Kidney (tissue), 14 donors: ENCODE data around the gene SLC7A1. TPM values are rescaled to one million over a fixed set of nuclear protein-coding genes. Genes with fewer than 3 reads are reported as not detected.

Source experiments
- DNase-seq, 5 donors: peaks; one replicate each; pipeline ENCODE4 v3.0.0-alpha.2; 2013 to 2020
- FAIRE-seq: peaks from 2 replicates; lab custom pipeline; 2012; peaks lifted over from hg19 to GRCh38; lab: Jason Lieb, UNC
- H3K27ac ChIP-seq, 2 donors: one replicate each; pipeline ENCODE4 v1.7.0; 2013; ENCODE audit warnings: low read depth in 2 of 2, low read length in 2 of 2, inconsistent platforms in 1 of 2
- H3K27me3 ChIP-seq: one replicate; pipeline ENCODE4 v1.7.1; 2013; ENCODE audit warnings: low read length, inconsistent platforms; ENCODE audit not compliant: control insufficient read depth, insufficient read depth
- H3K36me3 ChIP-seq, 3 donors: one replicate each; pipeline versions ENCODE4 v1.7.0 to v1.7.1; 2013; ENCODE audit warnings: low read length in 3 of 3, control low read depth in 1 of 3, inconsistent platforms in 1 of 3; ENCODE audit not compliant: insufficient read depth in 3 of 3, control insufficient read depth in 2 of 3
- H3K4me1 ChIP-seq, 3 donors: one replicate each; pipeline versions ENCODE4 v1.7.0 to v1.7.1; 2013; ENCODE audit warnings: low read length in 3 of 3, inconsistent platforms in 1 of 3, low read depth in 1 of 3; ENCODE audit not compliant: control insufficient read depth in 2 of 3, insufficient read depth in 2 of 3
- H3K4me3 ChIP-seq, 3 donors: one replicate each; pipeline versions ENCODE4 v1.7.0 to v1.8.1; 2013; ENCODE audit warnings: low read length in 3 of 3, control low read depth in 1 of 3, inconsistent platforms in 1 of 3
- H3K9ac ChIP-seq, 3 donors: one replicate each; pipeline versions ENCODE4 v1.7.0 to v1.7.1; 2013; ENCODE audit warnings: low read length in 3 of 3, control low read depth in 1 of 3, inconsistent platforms in 1 of 3
- H3K9me3 ChIP-seq, 3 donors: one replicate each; pipeline versions ENCODE4 v1.7.0 to v1.7.1; 2013; ENCODE audit warnings: low read length in 3 of 3, control low read depth in 1 of 3, inconsistent platforms in 1 of 3; ENCODE audit not compliant: control insufficient read depth in 2 of 3, insufficient read depth in 1 of 3
- CTCF ChIP-seq: IDR thresholded peaks from 3 replicates; pipeline ENCODE4 v1.5.1; 2012; ENCODE audit warnings: mild to moderate bottlenecking, moderate library complexity, borderline replicate concordance; ENCODE audit not compliant: insufficient read depth; ENCODE audit errors: extremely low read depth
- intact Hi-C: fragments of 100-400 bp; cut with DNase I; formaldehyde crosslinking; loops from one replicate; pipeline ENCODE4 v1.11.1; 2022
- polyA plus RNA-seq: library from polyadenylated mRNA; stranded (reverse); fragments of 350-450 nt; fragmentation: Illumina TruSeq; extraction: RNeasy Lipid Tissue Mini Kit (QIAGEN cat#74804); gene quantifications from one replicate; pipeline ENCODE4 v1.2.3, GENCODE V29; 2014; ENCODE audit warnings: low read depth, low replicate concordance; ENCODE audit not compliant: insufficient read depth
- total RNA-seq: library from RNA; stranded (reverse); fragmentation: NEBNext Ultra II Directional; extraction: Animal tissue kit (Norgen Biotek cat#: 25700); gene quantifications from one replicate; pipeline ENCODE4 v1.2.1, GENCODE V29; 2021
- donor health status: control.
- donor health status: control.
- donor health status: control.
- donor health status: control.
- donor health status: control.
- donor health status: DM: yes; HTN: yes; CAD: no.
- donor health status: Normal renal cell carcinoma (clear cell type).

The SLC7A1 gene
- total and polyA plus RNA-seq, 2 donors from 2014 or later = 2.8 to 64.5 TPM

DNA sequence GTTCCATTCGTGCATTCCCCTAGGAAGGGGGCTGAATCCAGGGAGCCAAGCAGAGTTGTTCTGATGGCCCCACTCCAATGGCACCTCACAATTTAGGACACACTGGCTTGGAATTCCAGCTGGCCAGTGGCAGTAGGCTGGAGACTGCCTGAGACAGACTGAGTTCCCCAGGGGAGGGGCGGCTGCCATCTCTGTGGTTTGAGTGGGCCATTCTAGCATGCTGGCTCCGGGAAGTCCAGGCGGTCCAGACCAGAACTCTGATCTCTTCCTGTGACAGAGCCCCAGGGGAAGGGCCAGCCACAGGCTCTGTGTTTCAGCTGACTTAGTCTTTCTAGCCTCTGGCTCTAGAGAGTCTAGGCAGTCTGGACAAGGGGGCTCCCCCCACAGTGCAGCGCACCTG is 29.5 kb upstream of the SLC7A1 start:
- FAIRE-seq (no peak), DNase-seq (no peak)
- H3K4me3 ChIP-seq = no peak overlapping the region
- TF ChIP-seq CTCF = no peak
- H3K36me3 ChIP-seq = no peaks in the 10 kb centered on the region
- H3K4me1 ChIP-seq = no peaks in the 10 kb centered on the region
- intact Hi-C loops = no loop called here
- H3K9me3 ChIP-seq = no peaks in the 10 kb centered on the region
- no peaks in the 10 kb centered on the region for H3K27me3 ChIP-seq
- no peak overlapping the region for H3K9ac ChIP-seq
- no peak overlapping the region for H3K27ac ChIP-seq

GRCh38 chr13:29621841-29622240 is 26.4 kb upstream of the SLC7A1 start:
- H3K9ac ChIP-seq = no peak overlapping the region
- intact Hi-C loops = no loop called here
- no peak overlapping the region for H3K4me3 ChIP-seq
- H3K27me3 ChIP-seq = no peaks in the 10 kb centered on the region
- H3K27ac ChIP-seq = no peak overlapping the region
- H3K9me3 ChIP-seq = no peaks in the 10 kb centered on the region
- no peak for TF ChIP-seq CTCF
- FAIRE-seq = no peak
- DNase-seq = no peak
- no peaks in the 10 kb centered on the region for H3K36me3 ChIP-seq
- no peaks in the 10 kb centered on the region for H3K4me1 ChIP-seq

DNA sequence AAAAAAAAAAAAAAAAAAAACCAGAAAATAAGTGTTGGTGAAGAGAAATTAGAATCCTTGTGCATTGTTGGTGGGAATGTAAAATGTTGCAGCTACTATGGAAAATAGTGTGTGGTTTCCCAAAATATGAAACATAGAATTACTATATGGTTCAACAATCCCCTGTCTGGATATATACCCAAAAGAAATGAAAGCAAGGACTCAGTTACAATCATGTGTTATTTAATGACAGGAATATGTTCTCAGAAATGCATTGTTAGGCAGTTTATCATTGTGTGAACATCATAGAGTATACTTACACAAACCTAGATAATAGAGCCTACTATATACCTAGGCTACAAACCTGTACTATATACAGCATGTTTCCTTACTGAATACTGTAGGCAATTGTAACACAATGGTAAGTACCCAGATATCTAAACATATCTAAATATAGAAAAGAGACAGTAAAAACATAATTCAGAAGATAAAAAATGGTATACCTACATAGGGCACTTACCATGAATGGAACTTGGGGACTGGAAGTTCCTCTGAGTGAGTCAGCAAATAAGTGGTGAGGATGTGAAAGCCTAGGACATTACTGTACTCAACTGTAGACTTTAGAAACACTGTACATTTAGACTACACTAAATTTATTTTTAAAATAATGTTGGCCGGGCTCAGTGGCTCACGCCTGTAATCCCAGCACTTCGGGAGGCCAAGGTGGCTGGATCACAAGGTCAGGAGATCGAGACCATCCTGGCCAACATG is 25.7 kb upstream of the SLC7A1 start:
- Histone ChIP-seq H3K27ac (no peak overlapping the region), H3K36me3 (no peaks in the 10 kb centered on the region), H3K27me3 (no peaks in the 10 kb centered on the region), H3K9me3 (no peaks in the 10 kb centered on the region), H3K9ac (no peak overlapping the region), H3K4me1 (no peaks in the 10 kb centered on the region), H3K4me3 (no peak overlapping the region)
- no peak for DNase-seq
- FAIRE-seq = no peak
- no peak for TF ChIP-seq CTCF
- intact Hi-C loops = no loop called here
